Chondrocyte (in vitro differentiated cells): ENCODE results near the gene REN. TPM values are rescaled to one million over a fixed set of nuclear protein-coding genes. Genes with fewer than 3 reads are reported as not detected.

Source experiments
- DNase-seq: peaks from one replicate; pipeline ENCODE4 v3.0.0; 2021; ENCODE audit warnings: mixed read lengths, low spot score
- H3K27ac Mint-ChIP-seq: one replicate; pipeline ENCODE4 v1.8.0; 2021; ENCODE audit warnings: mild to moderate bottlenecking, moderate library complexity, mixed read lengths; ENCODE audit not compliant: unreplicated experiment
- H3K27me3 Mint-ChIP-seq: 2 replicates; pipeline ENCODE4 v1.8.0; 2021; ENCODE audit warnings: low read depth, mixed read lengths
- H3K36me3 Mint-ChIP-seq: 2 replicates; pipeline ENCODE4 v1.8.0; 2021; ENCODE audit warnings: low read depth, mixed read lengths
- H3K4me1 Mint-ChIP-seq: 2 replicates; pipeline ENCODE4 v1.8.0; 2021; ENCODE audit warnings: low read depth, mild to moderate bottlenecking, mixed read lengths
- H3K4me3 Mint-ChIP-seq: one replicate; pipeline ENCODE4 v1.8.0; 2021; ENCODE audit warnings: mild to moderate bottlenecking, moderate library complexity, mixed read lengths; ENCODE audit not compliant: unreplicated experiment
- H3K9me3 Mint-ChIP-seq: 2 replicates; pipeline ENCODE4 v1.8.0; 2021; ENCODE audit warnings: low read depth, mixed read lengths
- total RNA-seq: library from RNA; stranded (reverse); gene quantifications from 3 replicates; pipeline ENCODE4 v1.2.1, GENCODE V29; 2021
- TF ChIP-seq, protein P1 (sequence below): fragments of 200-600 bp; sonication (generic); IDR thresholded peaks from 2 replicates; pipeline ENCODE4 v1.5.0; 2021; ENCODE audit warnings: antibody characterized with exemption, mild to moderate bottlenecking, moderate library complexity

REN gene
- total RNA-seq, 1 donor from 2014 or later, result not detected

DNA sequence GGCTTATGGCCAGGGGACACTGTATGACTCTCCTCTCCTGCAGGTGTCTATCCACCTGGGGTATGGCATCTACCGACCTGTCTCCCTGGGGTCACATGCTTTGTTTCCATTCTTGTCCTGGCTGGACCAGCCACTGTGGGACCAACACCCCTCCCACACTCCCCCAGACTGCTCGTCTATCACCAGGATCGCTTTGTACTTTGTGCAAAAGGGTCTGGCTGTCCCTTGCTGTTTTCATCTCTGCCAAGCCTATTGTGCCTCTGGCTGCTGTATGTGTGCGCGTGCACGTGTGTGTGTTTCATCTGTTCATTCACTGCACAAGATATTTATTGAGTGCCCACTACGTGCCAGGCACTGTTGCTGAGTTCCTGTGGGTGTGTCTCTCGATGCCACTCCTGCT lies 39.8 kb downstream of the REN start:
- no peak for DNase-seq
- Mint-ChIP-seq H3K4me1 (peaks cover 35% of the 10 kb centered on the region), H3K27ac (no peak overlapping the region), H3K27me3 (no peaks in the 10 kb centered on the region), H3K36me3 (peaks cover 3% of the 10 kb centered on the region), H3K4me3 (no peak overlapping the region), H3K9me3 (no peaks in the 10 kb centered on the region)
- TF ChIP-seq, protein P1, sequence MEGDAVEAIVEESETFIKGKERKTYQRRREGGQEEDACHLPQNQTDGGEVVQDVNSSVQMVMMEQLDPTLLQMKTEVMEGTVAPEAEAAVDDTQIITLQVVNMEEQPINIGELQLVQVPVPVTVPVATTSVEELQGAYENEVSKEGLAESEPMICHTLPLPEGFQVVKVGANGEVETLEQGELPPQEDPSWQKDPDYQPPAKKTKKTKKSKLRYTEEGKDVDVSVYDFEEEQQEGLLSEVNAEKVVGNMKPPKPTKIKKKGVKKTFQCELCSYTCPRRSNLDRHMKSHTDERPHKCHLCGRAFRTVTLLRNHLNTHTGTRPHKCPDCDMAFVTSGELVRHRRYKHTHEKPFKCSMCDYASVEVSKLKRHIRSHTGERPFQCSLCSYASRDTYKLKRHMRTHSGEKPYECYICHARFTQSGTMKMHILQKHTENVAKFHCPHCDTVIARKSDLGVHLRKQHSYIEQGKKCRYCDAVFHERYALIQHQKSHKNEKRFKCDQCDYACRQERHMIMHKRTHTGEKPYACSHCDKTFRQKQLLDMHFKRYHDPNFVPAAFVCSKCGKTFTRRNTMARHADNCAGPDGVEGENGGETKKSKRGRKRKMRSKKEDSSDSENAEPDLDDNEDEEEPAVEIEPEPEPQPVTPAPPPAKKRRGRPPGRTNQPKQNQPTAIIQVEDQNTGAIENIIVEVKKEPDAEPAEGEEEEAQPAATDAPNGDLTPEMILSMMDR, result no peak

DNA sequence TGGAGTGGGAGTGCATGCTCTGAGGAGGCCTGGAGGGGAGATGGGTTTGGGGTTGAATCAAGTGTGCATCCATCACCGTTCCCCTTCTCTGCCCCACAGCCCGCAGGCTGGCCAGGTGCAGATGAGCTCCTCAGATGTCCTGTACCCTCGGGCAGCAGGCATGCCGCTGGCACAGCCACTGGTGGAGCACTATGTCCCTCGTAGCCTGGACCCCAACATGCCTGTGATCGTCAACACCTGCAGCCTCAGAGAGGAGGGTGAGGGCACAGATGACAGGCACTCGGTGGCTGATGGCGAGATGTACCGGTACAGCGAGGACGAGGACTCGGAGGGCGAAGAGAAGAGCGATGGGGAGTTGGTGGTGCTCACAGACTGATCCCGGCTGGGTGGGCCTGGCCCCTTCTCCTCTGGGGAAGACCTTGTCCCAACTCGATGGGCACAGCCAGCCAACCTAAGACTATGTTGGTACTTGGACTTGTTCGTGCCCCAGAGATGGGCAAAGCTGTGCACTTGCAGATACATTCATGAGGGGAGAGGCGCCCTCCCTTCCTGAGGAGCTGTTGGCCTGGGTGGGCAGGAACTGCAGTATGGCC lies 40.3 kb downstream of the REN start:
- peaks cover 3% of the 10 kb centered on the region for H3K36me3 Mint-ChIP-seq
- H3K27ac Mint-ChIP-seq, result no peak overlapping the region
- TF ChIP-seq, protein P1, result no peak
- H3K9me3 Mint-ChIP-seq, result no peaks in the 10 kb centered on the region
- H3K27me3 Mint-ChIP-seq, result no peaks in the 10 kb centered on the region
- H3K4me3 Mint-ChIP-seq, result no peak overlapping the region
- DNase-seq, result peak; percentile 92
- H3K4me1 Mint-ChIP-seq, result peaks cover 30% of the 10 kb centered on the region

DNA sequence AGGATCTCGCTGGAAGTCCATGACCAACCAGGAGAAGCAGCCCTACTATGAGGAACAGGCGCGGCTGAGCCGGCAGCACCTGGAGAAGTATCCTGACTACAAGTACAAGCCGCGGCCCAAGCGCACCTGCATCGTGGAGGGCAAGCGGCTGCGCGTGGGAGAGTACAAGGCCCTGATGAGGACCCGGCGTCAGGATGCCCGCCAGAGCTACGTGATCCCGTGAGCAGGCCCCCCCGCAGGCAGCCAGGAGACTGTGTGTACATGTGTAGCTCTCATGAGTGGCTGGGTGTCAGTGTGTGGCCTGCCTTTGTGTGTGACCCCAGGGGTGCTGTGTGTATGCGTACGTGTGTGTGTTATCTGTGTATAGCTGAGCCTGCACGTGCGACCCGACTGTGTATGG lies 41.5 kb downstream of the REN start:
- TF ChIP-seq, protein P1, result no peak
- H3K4me3 Mint-ChIP-seq, result no peak overlapping the region
- DNase-seq, result peak; percentile 95
- H3K27me3 Mint-ChIP-seq, result no peaks in the 10 kb centered on the region
- peaks cover 3% of the 10 kb centered on the region for H3K36me3 Mint-ChIP-seq
- peaks cover 25% of the 10 kb centered on the region for H3K4me1 Mint-ChIP-seq
- no peak overlapping the region for H3K27ac Mint-ChIP-seq
- no peaks in the 10 kb centered on the region for H3K9me3 Mint-ChIP-seq

DNA sequence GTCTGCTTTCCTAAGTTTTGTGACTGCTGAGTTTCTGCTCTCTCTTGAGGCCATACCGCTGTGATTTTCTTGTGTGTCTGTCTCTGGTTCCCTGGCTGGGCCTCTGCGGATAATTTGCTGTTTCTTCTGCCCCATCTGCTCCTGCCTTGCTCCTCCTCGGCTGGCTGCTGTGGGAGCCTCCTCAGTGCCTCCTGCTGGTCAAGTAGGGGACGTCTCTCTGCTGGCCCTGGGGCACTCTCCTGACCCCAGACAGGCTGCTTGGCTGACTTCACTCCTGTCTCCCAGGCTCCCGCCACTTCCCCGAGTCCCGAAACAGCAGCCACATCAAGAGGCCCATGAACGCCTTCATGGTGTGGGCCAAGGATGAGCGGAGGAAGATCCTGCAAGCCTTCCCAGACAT lies 42.8 kb downstream of the REN start:
- Mint-ChIP-seq H3K4me3 (no peak overlapping the region), H3K9me3 (no peaks in the 10 kb centered on the region), H3K4me1 (peaks cover 14% of the 10 kb centered on the region), H3K27me3 (no peaks in the 10 kb centered on the region), H3K36me3 (peaks cover 5% of the 10 kb centered on the region), H3K27ac (no peak overlapping the region)
- TF ChIP-seq, protein P1, result peak; percentile 51
- DNase-seq, result no peak

DNA sequence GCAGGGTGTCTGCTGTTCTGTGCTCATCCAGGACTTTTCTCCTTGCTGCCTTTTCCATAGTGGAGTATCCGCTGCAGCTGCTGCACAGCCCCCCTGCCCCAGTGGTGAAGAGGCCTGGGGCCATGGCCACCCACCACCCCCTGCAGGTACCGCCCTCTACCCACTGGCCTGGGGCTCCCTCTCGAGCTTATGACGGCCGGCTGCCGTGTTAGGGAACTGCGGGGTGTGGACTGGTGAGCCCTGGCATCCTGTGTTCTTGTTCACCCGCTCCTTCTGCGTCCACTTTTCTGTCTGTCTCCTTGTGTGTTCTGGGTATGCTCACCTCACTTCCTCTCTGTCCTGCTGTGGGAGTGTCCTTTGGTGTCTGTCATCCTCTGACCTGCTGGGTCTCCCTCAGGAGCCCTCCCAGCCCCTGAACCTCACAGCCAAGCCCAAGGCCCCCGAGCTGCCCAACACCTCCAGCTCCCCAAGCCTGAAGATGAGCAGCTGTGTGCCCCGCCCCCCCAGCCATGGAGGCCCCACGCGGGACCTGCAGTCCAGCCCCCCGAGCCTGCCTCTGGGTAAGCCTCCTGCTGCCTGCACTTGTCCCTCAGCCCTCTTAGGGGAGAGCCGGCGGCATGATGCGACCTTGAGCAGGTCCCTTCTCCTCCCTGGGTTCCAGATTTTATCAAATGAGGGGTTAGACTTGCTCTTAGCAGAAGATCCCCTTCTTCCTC lies 44.1 kb downstream of the REN start:
- Mint-ChIP-seq H3K27me3 (no peaks in the 10 kb centered on the region), H3K36me3 (peaks cover 5% of the 10 kb centered on the region), H3K9me3 (no peaks in the 10 kb centered on the region), H3K27ac (no peak overlapping the region), H3K4me1 (peaks cover 5% of the 10 kb centered on the region), H3K4me3 (no peak overlapping the region)
- TF ChIP-seq, protein P1, result no peak
- no peak for DNase-seq
